GM19395 (cell line): ENCODE measurements around the gene HJURP.

Experiments used
- ATAC-seq: cut with Tn5 transposase; IDR thresholded peaks from one replicate; pipeline ENCODE4 v1.9.1; 2021; ENCODE audit warnings: mild to moderate bottlenecking, moderate library complexity; ENCODE audit not compliant: unreplicated experiment

The HJURP gene

GRCh38 chr2:233815861-233816260 lies 38.5 kb downstream of the HJURP start:
- no peak for ATAC-seq

- ATAC-seq, result no peak
Measured at GRCh38 chr2:233814056-233814835, 40.1 kb downstream of the HJURP start.

- ATAC-seq, result no peak
Measured at GRCh38 chr2:233813236-233814055, 40.9 kb downstream of the HJURP start.

- ATAC-seq, result no peak
Measured at GRCh38 chr2:233811732-233812131, 42.6 kb downstream of the HJURP start.

- no peak for ATAC-seq
Measured at GRCh38 chr2:233811087-233811486, 43.2 kb downstream of the HJURP start.

GRCh38 chr2:233810385-233810784 lies 44.0 kb downstream of the HJURP start:
- ATAC-seq, result no peak

GRCh38 chr2:233807966-233808935 lies 46.1 kb downstream of the HJURP start:
- ATAC-seq, result no peak

GRCh38 chr2:233807215-233807865 lies 47.0 kb downstream of the HJURP start:
- ATAC-seq, result no peak

- ATAC-seq, result no peak
Measured at GRCh38 chr2:233803994-233804393, 50.3 kb downstream of the HJURP start.

- no peak for ATAC-seq
Measured at GRCh38 chr2:233803292-233803911, 50.9 kb downstream of the HJURP start.

GRCh38 chr2:233802132-233802815 lies 52.1 kb downstream of the HJURP start:
- ATAC-seq, result no peak

GRCh38 chr2:233801357-233802131 lies 52.8 kb downstream of the HJURP start:
- ATAC-seq, result no peak

- ATAC-seq, result no peak
Measured at GRCh38 chr2:233800208-233800607, 54.1 kb downstream of the HJURP start.

GRCh38 chr2:233799716-233800115 lies 54.6 kb downstream of the HJURP start:
- no peak for ATAC-seq

GRCh38 chr2:233799087-233799665 lies 55.2 kb downstream of the HJURP start:
- no peak for ATAC-seq

GRCh38 chr2:233798335-233799086 lies 55.8 kb downstream of the HJURP start:
- no peak for ATAC-seq

- ATAC-seq, result no peak
Measured at GRCh38 chr2:233796254-233796653, 58.1 kb downstream of the HJURP start.

- no peak for ATAC-seq
Measured at GRCh38 chr2:233795735-233796171, 58.6 kb downstream of the HJURP start.
